Neutrophil (primary cell): ENCODE data around the gene SLC26A4.

ENCODE experiments used
- H3K27ac ChIP-seq: fragments of 200-600 bp; sonication (generic); 2 replicates; pipeline ENCODE4 v1.5.1; 2016; ENCODE audit warnings: mild to moderate bottlenecking, moderate library complexity
- H3K27me3 ChIP-seq: fragments of 200-600 bp; sonication (generic); 2 replicates; pipeline ENCODE4 v1.6.0; 2016; ENCODE audit warnings: mild to moderate bottlenecking
- H3K36me3 ChIP-seq: fragments of 200-600 bp; sonication (generic); 2 replicates; pipeline ENCODE4 v1.5.1; 2017
- H3K4me1 ChIP-seq, 2 experiments: fragments of 200-600 bp in 1 of 2; sonication (generic) in 1 of 2; 1 replicate in 1 of 2; 2 replicates in 1 of 2; pipeline versions ENCODE4 v1.5.1 to v1.6.1; 2013 to 2016; ENCODE audit warnings: low read depth in 1 of 2, low read length in 1 of 2, mild to moderate bottlenecking in 1 of 2, moderate library complexity in 1 of 2; ENCODE audit not compliant: control insufficient read depth in 1 of 2, insufficient read depth in 1 of 2
- H3K4me3 ChIP-seq, 2 experiments: fragments of 200-600 bp in 1 of 2; sonication (generic) in 1 of 2; 1 replicate in 1 of 2; 2 replicates in 1 of 2; pipeline ENCODE4 v1.5.1; 2013 to 2016; ENCODE audit warnings: low read depth in 1 of 2, low read length in 1 of 2, mild to moderate bottlenecking in 1 of 2, moderate library complexity in 1 of 2
- H3K9me3 ChIP-seq: fragments of 200-600 bp; sonication (generic); 2 replicates; pipeline ENCODE4 v1.5.1; 2016
- TF ChIP-seq, protein P1 (sequence below): fragments of 200-600 bp; sonication (generic); IDR thresholded peaks from 2 replicates; pipeline ENCODE4 v1.5.1; 2016; ENCODE audit warnings: antibody characterized with exemption

SLC26A4 gene

DNA sequence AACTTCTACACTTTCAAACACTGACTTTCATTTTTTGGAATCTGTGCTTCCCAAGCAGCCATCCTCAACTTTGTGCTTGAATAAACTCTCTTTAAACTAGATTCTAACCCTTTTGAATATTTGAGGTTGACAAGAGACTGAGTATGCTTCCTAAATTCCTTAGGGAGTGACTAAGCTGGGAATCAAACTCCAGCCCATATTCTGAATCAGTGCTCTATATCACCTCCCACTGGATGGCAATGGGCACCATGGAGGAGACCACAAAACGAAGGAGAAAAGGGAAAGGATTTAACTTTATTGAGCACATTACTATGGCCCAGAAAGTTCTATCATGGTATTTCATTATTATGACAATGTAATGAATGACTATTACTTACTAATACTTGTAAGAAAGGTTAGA, 17.2 kb upstream of the SLC26A4 start:
- Histone ChIP-seq H3K36me3 (no peaks in the 10 kb centered on the region), H3K4me1 (no peaks in the 10 kb centered on the region), H3K27me3 (no peaks in the 10 kb centered on the region), H3K9me3 (no peaks in the 10 kb centered on the region), H3K27ac (no peak overlapping the region), H3K4me3 (no peak overlapping the region)
- TF ChIP-seq, protein P1, sequence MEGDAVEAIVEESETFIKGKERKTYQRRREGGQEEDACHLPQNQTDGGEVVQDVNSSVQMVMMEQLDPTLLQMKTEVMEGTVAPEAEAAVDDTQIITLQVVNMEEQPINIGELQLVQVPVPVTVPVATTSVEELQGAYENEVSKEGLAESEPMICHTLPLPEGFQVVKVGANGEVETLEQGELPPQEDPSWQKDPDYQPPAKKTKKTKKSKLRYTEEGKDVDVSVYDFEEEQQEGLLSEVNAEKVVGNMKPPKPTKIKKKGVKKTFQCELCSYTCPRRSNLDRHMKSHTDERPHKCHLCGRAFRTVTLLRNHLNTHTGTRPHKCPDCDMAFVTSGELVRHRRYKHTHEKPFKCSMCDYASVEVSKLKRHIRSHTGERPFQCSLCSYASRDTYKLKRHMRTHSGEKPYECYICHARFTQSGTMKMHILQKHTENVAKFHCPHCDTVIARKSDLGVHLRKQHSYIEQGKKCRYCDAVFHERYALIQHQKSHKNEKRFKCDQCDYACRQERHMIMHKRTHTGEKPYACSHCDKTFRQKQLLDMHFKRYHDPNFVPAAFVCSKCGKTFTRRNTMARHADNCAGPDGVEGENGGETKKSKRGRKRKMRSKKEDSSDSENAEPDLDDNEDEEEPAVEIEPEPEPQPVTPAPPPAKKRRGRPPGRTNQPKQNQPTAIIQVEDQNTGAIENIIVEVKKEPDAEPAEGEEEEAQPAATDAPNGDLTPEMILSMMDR: no peak

DNA sequence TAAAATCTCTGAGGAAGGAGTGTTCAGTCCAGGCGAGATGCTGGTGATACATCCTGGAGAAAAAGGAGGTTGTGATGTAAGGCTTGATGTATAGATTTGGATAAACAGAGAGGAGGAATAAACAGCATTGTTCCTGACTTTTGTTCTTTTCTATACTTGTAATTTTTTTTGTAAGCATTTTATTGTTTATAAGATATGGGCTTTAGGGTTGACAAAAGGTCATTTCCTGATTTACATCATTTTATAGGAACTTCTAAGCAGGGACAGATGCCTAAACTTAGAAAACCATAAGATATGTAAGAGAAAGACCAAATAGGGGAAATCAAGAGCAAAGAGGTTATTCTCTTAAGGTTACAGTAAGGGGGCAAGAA, 16.7 kb upstream of the SLC26A4 start:
- TF ChIP-seq, protein P1: no peak
- no peak overlapping the region for H3K27ac ChIP-seq
- no peaks in the 10 kb centered on the region for H3K36me3 ChIP-seq
- no peak overlapping the region for H3K4me3 ChIP-seq
- H3K9me3 ChIP-seq: no peaks in the 10 kb centered on the region
- no peaks in the 10 kb centered on the region for H3K4me1 ChIP-seq
- no peaks in the 10 kb centered on the region for H3K27me3 ChIP-seq

DNA sequence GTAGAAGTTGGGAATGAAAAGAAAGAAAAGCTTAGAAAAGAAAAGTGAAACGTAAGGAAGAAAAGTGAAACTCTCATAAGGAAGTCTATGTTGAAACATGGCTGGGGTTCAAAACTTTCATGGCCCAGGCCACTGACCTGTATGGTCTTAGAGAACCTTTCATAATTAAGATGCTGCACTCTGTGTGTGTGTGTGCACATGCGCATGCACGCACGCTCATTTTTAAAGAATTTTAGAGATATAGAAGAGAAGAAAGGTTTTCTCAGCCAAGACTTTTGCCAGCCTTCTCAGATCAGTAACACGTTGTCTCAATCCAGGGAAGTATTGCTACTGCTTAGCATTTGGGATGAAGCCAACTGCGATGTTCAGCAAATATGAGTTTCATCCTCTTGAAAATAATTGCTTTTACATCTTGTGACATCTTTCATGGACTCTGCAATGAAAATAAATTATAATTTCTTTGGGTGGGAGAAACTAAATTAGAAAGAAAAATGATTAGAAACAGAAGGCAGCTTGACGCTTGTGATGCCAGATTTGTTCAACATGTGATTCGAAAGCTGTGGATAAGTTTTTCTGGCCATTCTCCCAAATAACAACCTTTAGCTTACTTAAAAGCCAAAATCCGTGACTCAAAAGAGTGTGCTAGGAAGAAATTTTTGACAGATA, 16.2 kb upstream of the SLC26A4 start:
- TF ChIP-seq, protein P1: no peak
- H3K4me1 ChIP-seq: no peaks in the 10 kb centered on the region
- H3K9me3 ChIP-seq: no peaks in the 10 kb centered on the region
- no peak overlapping the region for H3K27ac ChIP-seq
- H3K4me3 ChIP-seq: no peak overlapping the region
- no peaks in the 10 kb centered on the region for H3K36me3 ChIP-seq
- no peaks in the 10 kb centered on the region for H3K27me3 ChIP-seq

DNA sequence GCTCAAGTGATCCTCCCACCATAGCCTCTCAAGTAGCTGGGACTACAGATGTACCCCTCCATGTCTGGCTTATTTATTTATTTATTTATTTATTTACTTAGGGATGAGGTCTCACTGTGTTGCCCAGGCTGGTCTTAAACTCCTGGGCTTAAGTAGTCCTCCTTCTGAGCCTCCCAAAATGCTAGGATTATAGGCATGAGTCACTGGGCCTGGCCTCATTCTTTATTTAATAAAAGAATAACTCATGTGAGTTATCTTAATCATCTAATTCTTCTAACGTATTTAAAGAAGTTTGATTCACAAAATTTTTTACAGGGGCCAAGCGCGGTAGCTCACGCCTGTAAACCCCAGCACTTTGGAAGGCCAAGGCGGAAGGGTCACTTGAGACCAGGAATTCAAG, 8.0 kb upstream of the SLC26A4 start:
- Histone ChIP-seq H3K27me3 (peaks cover 27% of the 10 kb centered on the region), H3K4me3 (no peak overlapping the region), H3K4me1 (no peaks in the 10 kb centered on the region), H3K36me3 (no peaks in the 10 kb centered on the region), H3K27ac (no peak overlapping the region), H3K9me3 (no peaks in the 10 kb centered on the region)
- TF ChIP-seq, protein P1: no peak

DNA sequence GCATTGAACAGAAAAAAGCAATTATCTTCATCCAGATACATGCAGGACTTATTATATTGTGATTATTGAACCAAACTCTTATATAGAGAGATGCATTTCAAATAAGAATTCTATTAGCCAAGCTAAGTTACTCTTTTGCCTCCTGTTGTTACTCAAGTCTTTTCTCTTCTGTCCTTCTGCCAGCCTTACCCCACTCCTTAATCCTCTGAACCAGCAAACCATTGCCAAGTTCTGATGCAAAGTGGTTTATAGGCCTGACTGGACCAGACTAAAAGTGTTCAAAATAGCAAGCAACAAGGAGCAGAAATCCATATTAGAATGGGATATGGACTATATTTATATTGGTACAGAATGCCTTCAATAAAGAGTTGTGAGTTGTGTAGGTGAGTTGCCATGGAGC, 2.2 kb upstream of the SLC26A4 start:
- no peaks in the 10 kb centered on the region for H3K36me3 ChIP-seq
- TF ChIP-seq, protein P1: no peak
- no peak overlapping the region for H3K4me3 ChIP-seq
- peaks cover 85% of the 10 kb centered on the region for H3K27me3 ChIP-seq
- no peak overlapping the region for H3K27ac ChIP-seq
- H3K9me3 ChIP-seq: no peaks in the 10 kb centered on the region
- peaks cover 5 to 12% of the 10 kb centered on the region in 2 experiments for H3K4me1 ChIP-seq
